ENCODE data around the gene CCDC200. TPM values are rescaled to one million over a fixed set of nuclear protein-coding genes. Genes with fewer than 3 reads are reported as not detected.

The CCDC200 gene
- total and polyA plus RNA-seq, 2 of the 13 experiments (the other 11 are each of a cell fraction or from before 2014, with no cell fraction given) = not detected

GRCh38 chr17:43216762-43217613 lies 11.4 kb downstream of the CCDC200 start (continued):
- TF ChIP-seq ZNF503 (CRISPR knock-in tag; IDR thresholded peaks at IDR 0.05) (peak; percentile 85), NR2F2 (IDR thresholded peaks at IDR 0.05; ENCODE audit: borderline replicate concordance, low read depth) (peak; percentile 54; the same call in 1 of the 2 replicates), TEF (CRISPR knock-in tag; IDR thresholded peaks at IDR 0.05) (peak; percentile 8; the same call in 1 of the 2 replicates), FOSL1 (CRISPR knock-in tag; IDR thresholded peaks at IDR 0.05; ENCODE audit: borderline replicate concordance) (no peak; the same call in 1 of the 2 replicates), U2AF1 (optimal IDR thresholded peaks at IDR 0.05; ENCODE audit: low read depth, low read length) (no peak), ZNF749 (CRISPR knock-in tag; IDR thresholded peaks at IDR 0.05; ENCODE audit: borderline replicate concordance) (no peak), ZNF788 (CRISPR knock-in tag; IDR thresholded peaks at IDR 0.05; ENCODE audit: borderline replicate concordance) (peak; percentile 77; the same call in 1 of the 2 replicates), POGZ (CRISPR knock-in tag; IDR thresholded peaks at IDR 0.05) (no peak), SSRP1 (CRISPR knock-in tag; IDR thresholded peaks at IDR 0.05) (peak; percentile 32; the same call in 1 of the 2 replicates), BRD4 (CRISPR knock-in tag; IDR thresholded peaks at IDR 0.05) (peak; percentile 86), ZNF784 (CRISPR knock-in tag; IDR thresholded peaks at IDR 0.05; ENCODE audit: borderline replicate concordance) (no peak), ZMYM2 (CRISPR knock-in tag; IDR thresholded peaks at IDR 0.05) (no peak), ZSCAN30 (CRISPR knock-in tag; IDR thresholded peaks at IDR 0.05) (no peak; the same call in none of the 2 replicates), ZNF143 (CRISPR knock-in tag; IDR thresholded peaks at IDR 0.05) (peak; percentile 45), ZKSCAN5 (CRISPR knock-in tag; IDR thresholded peaks at IDR 0.05) (0 out of 2 replicates have a peak, but pooled peaks have one; percentile 36), ZNF670 (CRISPR knock-in tag; IDR thresholded peaks at IDR 0.05; ENCODE audit: borderline replicate concordance) (peak; percentile 89; the same call in 1 of the 2 replicates), NCOA2 (CRISPR knock-in tag; IDR thresholded peaks at IDR 0.05) (peak; percentile 78), TFDP1 (CRISPR knock-in tag; IDR thresholded peaks at IDR 0.05; ENCODE audit: borderline replicate concordance) (peak; percentile 81), ZNF350 (CRISPR knock-in tag; IDR thresholded peaks at IDR 0.05; ENCODE audit: borderline replicate concordance, low read depth) (peak; percentile 85; the same call in 1 of the 2 replicates), ZNF672 (CRISPR knock-in tag; IDR thresholded peaks at IDR 0.05) (0 out of 2 replicates have a peak, but pooled peaks have one; percentile 40), SNRNP70 (IDR thresholded peaks at IDR 0.05; ENCODE audit: low read depth, low read length) (no peak), PCBP2 (optimal IDR thresholded peaks at IDR 0.05; ENCODE audit: low read depth, low read length, poor library complexity, severe bottlenecking) (no peak)

Data from HepG2 (cell line).